Occipital lobe (tissue), 2 donors: Measurements from ENCODE around the gene COL9A3. TPM values are rescaled to one million over a fixed set of nuclear protein-coding genes. Genes with fewer than 3 reads are reported as not detected.

Source experiments
- DNase-seq: peaks from one replicate; lab custom pipeline; 2025; lab: John Stamatoyannopoulos, UW
- total RNA-seq: library from RNA; depleted of rRNA; stranded (reverse); fragments of >200 nt; gene quantifications from one replicate; pipeline ENCODE4 v1.2.3, GENCODE V29; 2014

Gene COL9A3
- total RNA-seq, 1 donor from 2014 or later = 37.1 TPM

- no peak for DNase-seq
These were observed 20.0 kb upstream of the COL9A3 start for GRCh38 chr20:62796699-62797491.

- DNase-seq = no peak
These were observed 18.9 kb upstream of the COL9A3 start for GRCh38 chr20:62797671-62798532.

GRCh38 chr20:62799036-62799435, 17.8 kb upstream of the COL9A3 start:
- DNase-seq = no peak

GRCh38 chr20:62799459-62799858, 17.4 kb upstream of the COL9A3 start:
- DNase-seq = no peak

GRCh38 chr20:62799873-62800272, 17.0 kb upstream of the COL9A3 start:
- DNase-seq = no peak

GRCh38 chr20:62800314-62801259, 16.3 kb upstream of the COL9A3 start:
- DNase-seq = peak; percentile 38

- no peak for DNase-seq
These were observed 15.4 kb upstream of the COL9A3 start for GRCh38 chr20:62801284-62802010.

- no peak for DNase-seq
These were observed 14.7 kb upstream of the COL9A3 start for GRCh38 chr20:62802026-62802712.

GRCh38 chr20:62804021-62804626, 12.7 kb upstream of the COL9A3 start:
- DNase-seq = no peak

GRCh38 chr20:62804627-62805154, 12.2 kb upstream of the COL9A3 start, which contains the start of gene OGFR:
Gene OGFR (plus strand): TSS chr20:62804835. CDS start chr20:62804860, 25 bp downstream.
- DNase-seq = peak; percentile 29

GRCh38 chr20:62805155-62805710, 11.6 kb upstream of the COL9A3 start:
- no peak for DNase-seq

- DNase-seq = no peak
These were observed 11.0 kb upstream of the COL9A3 start for GRCh38 chr20:62805711-62806382.

GRCh38 chr20:62806383-62807050, 10.3 kb upstream of the COL9A3 start:
- DNase-seq = no peak

- no peak for DNase-seq
These were observed 9.2 kb upstream of the COL9A3 start for GRCh38 chr20:62807444-62808210.

GRCh38 chr20:62808211-62808865, 8.5 kb upstream of the COL9A3 start:
- DNase-seq = peak; percentile 49
